ENCODE measurements around the gene NFE2L3. TPM values are rescaled to one million over a fixed set of nuclear protein-coding genes. Genes with fewer than 3 reads are reported as not detected.

Gene NFE2L3
- total and polyA plus RNA-seq, 4 donors: 0.32 to 1.9 (median 1.3) TPM

GRCh38 chr7:26115650-26116049 is 36.3 kb upstream of the NFE2L3 start:
- Histone ChIP-seq H3K9ac (ENCODE audit: low read depth in 1 of 2, low read length in 2 of 2) (no peak overlapping the region), H3K27ac (ENCODE audit: low read depth in 1 of 2, low read length in 2 of 2) (no peak overlapping the region), H3K9me3 (ENCODE audit: control insufficient read depth in 4 of 4, low read length in 3 of 4) (no peaks in the 10 kb centered on the region), H3K4me3 (ENCODE audit: low read depth in 1 of 3, low read length in 3 of 3) (no peak overlapping the region), H3K36me3 (ENCODE audit: control insufficient read depth in 4 of 4, insufficient read depth in 3 of 4, low read depth in 1 of 4, low read length in 3 of 4) (no peaks in the 10 kb centered on the region), H3K4me1 (ENCODE audit: control insufficient read depth in 4 of 4, insufficient read depth in 4 of 4, low read length in 3 of 4) (no peaks in the 10 kb centered on the region), H3K27me3 (ENCODE audit: control insufficient read depth in 4 of 4, insufficient read depth in 4 of 4, low read length in 3 of 4) (no peaks in the 10 kb centered on the region)
- TF ChIP-seq EGR1 (IDR thresholded peaks at IDR 0.05; ENCODE audit: low read depth in 2 of 2) (no peak), TAF1 (conservative IDR thresholded peaks at IDR 0.05) (no peak), YY1 (IDR thresholded peaks at IDR 0.05) (no peak), REST (IDR thresholded peaks at IDR 0.05) (no peak), HNF4G (IDR thresholded peaks at IDR 0.05) (no peak), NR2F2 (IDR thresholded peaks at IDR 0.05) (no peak)
- TF ChIP-seq, protein P1, sequence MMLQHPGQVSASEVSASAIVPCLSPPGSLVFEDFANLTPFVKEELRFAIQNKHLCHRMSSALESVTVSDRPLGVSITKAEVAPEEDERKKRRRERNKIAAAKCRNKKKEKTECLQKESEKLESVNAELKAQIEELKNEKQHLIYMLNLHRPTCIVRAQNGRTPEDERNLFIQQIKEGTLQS (IDR thresholded peaks at IDR 0.05): no peak
- 63% methylated on average over 5 of the region's 5 CpGs for WGBS
- DNase-seq (ENCODE audit: low spot score): no peak

GRCh38 chr7:26117142-26117807 is 34.7 kb upstream of the NFE2L3 start:
- Histone ChIP-seq H3K9me3 (ENCODE audit: control insufficient read depth in 4 of 4, low read length in 3 of 4) (no peaks in the 10 kb centered on the region), H3K9ac (ENCODE audit: low read depth in 1 of 2, low read length in 2 of 2) (no peak overlapping the region), H3K27me3 (ENCODE audit: control insufficient read depth in 4 of 4, insufficient read depth in 4 of 4, low read length in 3 of 4) (no peaks in the 10 kb centered on the region), H3K4me3 (ENCODE audit: low read depth in 1 of 3, low read length in 3 of 3) (no peak overlapping the region), H3K36me3 (ENCODE audit: control insufficient read depth in 4 of 4, insufficient read depth in 3 of 4, low read depth in 1 of 4, low read length in 3 of 4) (no peaks in the 10 kb centered on the region), H3K27ac (ENCODE audit: low read depth in 1 of 2, low read length in 2 of 2) (no peak overlapping the region), H3K4me1 (ENCODE audit: control insufficient read depth in 4 of 4, insufficient read depth in 4 of 4, low read length in 3 of 4) (no peaks in the 10 kb centered on the region)
- 58% methylated on average over 7 of the region's 7 CpGs for WGBS
- no peak for DNase-seq (ENCODE audit: low spot score)
- TF ChIP-seq JUND (IDR thresholded peaks at IDR 0.05) (no peak), REST (IDR thresholded peaks at IDR 0.05) (no peak), CTCF (IDR thresholded peaks at IDR 0.05; ENCODE audit: low read depth, low read length, missing input control) (no peak), RAD21 (IDR thresholded peaks at IDR 0.05) (no peak), SP1 (IDR thresholded peaks at IDR 0.05) (no peak)
- TF ChIP-seq, protein P1 (IDR thresholded peaks at IDR 0.05): no peak
